HG03025 (cell line): ENCODE data around the gene PCDH15.
"Not testable (repeated sequence)": the region's sequence is repeated elsewhere in the genome, so short reads cannot be mapped to it uniquely, and the experiment has no call there.

ENCODE experiments used
- ATAC-seq: cut with Tn5 transposase; IDR thresholded peaks from one replicate; pipeline ENCODE4 v1.9.1; 2021; ENCODE audit warnings: mild to moderate bottlenecking, moderate library complexity; ENCODE audit not compliant: unreplicated experiment, low FRiP score

Gene PCDH15

GRCh38 chr10:54585572-54585971, 215.5 kb downstream of the PCDH15 start:
- ATAC-seq: no peak

- no peak for ATAC-seq
Measured at GRCh38 chr10:54577682-54578081, 223.3 kb downstream of the PCDH15 start.

- no peak for ATAC-seq
Measured at GRCh38 chr10:54576541-54576940, 224.5 kb downstream of the PCDH15 start.

GRCh38 chr10:54559498-54559897, 241.5 kb downstream of the PCDH15 start:
- ATAC-seq: no peak

- ATAC-seq: no peak
Measured at GRCh38 chr10:54554028-54554427, 247.0 kb downstream of the PCDH15 start.

GRCh38 chr10:54550016-54550415, 251.0 kb downstream of the PCDH15 start:
- ATAC-seq: no peak

- no peak for ATAC-seq
Measured at GRCh38 chr10:54531296-54531695, 269.7 kb downstream of the PCDH15 start.

GRCh38 chr10:54530299-54530698, 270.7 kb downstream of the PCDH15 start:
- ATAC-seq: no peak

- ATAC-seq: no peak
Measured at GRCh38 chr10:54525816-54526215, 275.2 kb downstream of the PCDH15 start.

GRCh38 chr10:54515244-54515643, 285.8 kb downstream of the PCDH15 start:
- not testable (repeated sequence) for ATAC-seq

GRCh38 chr10:54503863-54504262, 297.2 kb downstream of the PCDH15 start:
- ATAC-seq: no peak

- no peak for ATAC-seq
Measured at GRCh38 chr10:54501929-54502328, 299.1 kb downstream of the PCDH15 start.

GRCh38 chr10:54496852-54497251, 304.2 kb downstream of the PCDH15 start:
- ATAC-seq: no peak

GRCh38 chr10:54487743-54488142, 313.3 kb downstream of the PCDH15 start:
- ATAC-seq: no peak

GRCh38 chr10:54485971-54486370, 315.1 kb downstream of the PCDH15 start:
- no peak for ATAC-seq

- ATAC-seq: no peak
Measured at GRCh38 chr10:54484186-54484585, 316.8 kb downstream of the PCDH15 start.

GRCh38 chr10:54478601-54479000, 322.4 kb downstream of the PCDH15 start:
- ATAC-seq: no peak

GRCh38 chr10:54477738-54478137, 323.3 kb downstream of the PCDH15 start:
- ATAC-seq: no peak

GRCh38 chr10:54470324-54470631, 330.8 kb downstream of the PCDH15 start:
- no peak for ATAC-seq

- ATAC-seq: no peak
Measured at GRCh38 chr10:54469587-54470323, 331.3 kb downstream of the PCDH15 start.

GRCh38 chr10:54454271-54454670, 346.8 kb downstream of the PCDH15 start:
- no peak for ATAC-seq

- ATAC-seq: no peak
Measured at GRCh38 chr10:54449056-54449455, 352.0 kb downstream of the PCDH15 start.

GRCh38 chr10:54444170-54444569, 356.9 kb downstream of the PCDH15 start:
- no peak for ATAC-seq
